CD8-positive, alpha-beta memory T cell (primary cell): Measurements from ENCODE around the gene NTPCR. TPM values are rescaled to one million over a fixed set of nuclear protein-coding genes. Genes with fewer than 3 reads are reported as not detected.
"Not testable (repeated sequence)": the region's sequence is repeated elsewhere in the genome, so short reads cannot be mapped to it uniquely, and the experiment has no call there.

Experiments
- CTCF ChIA-PET: fragments of 350-600 bp; sonication (Branson Sonifier 250); formaldehyde crosslinking; loops from one replicate; lab custom pipeline; 2021; ENCODE audit warnings: antibody characterized with exemption; lab: Charles Lee
- POLR2A ChIA-PET: fragments of 350-600 bp; sonication (Branson Sonifier 250); formaldehyde crosslinking; loops from one replicate; lab custom pipeline; 2021; ENCODE audit warnings: antibody characterized with exemption; lab: Charles Lee
- DNase-seq, 5 donors: peaks; one replicate each; pipeline versions ENCODE4 v3.0.0 to v3.0.0-alpha.2; 2020 to 2022; ENCODE audit warnings: mixed read lengths in 1 of 5
- H3K27ac ChIP-seq: one replicate; pipeline ENCODE4 v1.7.0; 2013; ENCODE audit warnings: low read depth, mild to moderate bottlenecking, low read length, moderate library complexity
- H3K27me3 ChIP-seq: 2 replicates; pipeline ENCODE4 v1.7.0; 2013; ENCODE audit warnings: low read length, mild to moderate bottlenecking; ENCODE audit not compliant: insufficient read depth, poor library complexity, severe bottlenecking
- H3K36me3 ChIP-seq: 2 replicates; pipeline ENCODE4 v1.7.0; 2013; ENCODE audit warnings: mild to moderate bottlenecking, low read length, moderate library complexity; ENCODE audit not compliant: insufficient read depth
- H3K4me1 ChIP-seq: 2 replicates; pipeline ENCODE4 v1.7.0; 2013; ENCODE audit warnings: mild to moderate bottlenecking, low read length, moderate library complexity; ENCODE audit not compliant: insufficient read depth
- H3K4me3 ChIP-seq: 2 replicates; pipeline ENCODE4 v1.7.0; 2013; ENCODE audit warnings: mild to moderate bottlenecking, low read length
- H3K9me3 ChIP-seq: 2 replicates; pipeline ENCODE4 v1.7.0; 2013; ENCODE audit warnings: mild to moderate bottlenecking, low read length
- H3K27ac Mint-ChIP-seq, 8 donors: one replicate each; pipeline ENCODE4 v1.8.0; 2020 to 2021; ENCODE audit warnings: mixed read lengths in 8 of 8, mild to moderate bottlenecking in 6 of 8, inconsistent platforms in 3 of 8, moderate library complexity in 3 of 8
- H3K27me3 Mint-ChIP-seq, 2 donors: one replicate each; pipeline ENCODE4 v1.8.0; 2020 to 2021; ENCODE audit warnings: mixed read lengths in 2 of 2, mild to moderate bottlenecking in 1 of 2, moderate library complexity in 1 of 2
- H3K36me3 Mint-ChIP-seq, 3 donors: one replicate each; pipeline ENCODE4 v1.8.0; 2020 to 2021; ENCODE audit warnings: mixed read lengths in 3 of 3, inconsistent platforms in 1 of 3, mild to moderate bottlenecking in 1 of 3
- H3K4me1 Mint-ChIP-seq, 3 donors: one replicate each; pipeline ENCODE4 v1.8.0; 2020 to 2021; ENCODE audit warnings: mixed read lengths in 3 of 3, inconsistent platforms in 1 of 3, mild to moderate bottlenecking in 1 of 3
- H3K4me3 Mint-ChIP-seq, 7 donors: one replicate each; pipeline ENCODE4 v1.8.0; 2020 to 2021; ENCODE audit warnings: mixed read lengths in 7 of 7, mild to moderate bottlenecking in 6 of 7, moderate library complexity in 4 of 7, inconsistent platforms in 2 of 7
- H3K9me3 Mint-ChIP-seq, 5 donors: one replicate each; pipeline ENCODE4 v1.8.0; 2020 to 2022; ENCODE audit warnings: mixed read lengths in 5 of 5, mild to moderate bottlenecking in 3 of 5, moderate library complexity in 2 of 5, inconsistent platforms in 1 of 5
- polyA plus RNA-seq: library from polyadenylated mRNA; unstranded; fragments of 300-500 nt; fragmentation: Illumina TruSeq; gene quantifications from one replicate; pipeline ENCODE4 v1.2.3, GENCODE V29; 2021
- total RNA-seq, 2 experiments: library from RNA; stranded (reverse); gene quantifications; one replicate each; pipeline ENCODE4 v1.2.3, GENCODE V29; 2021

NTPCR gene
- total and polyA plus RNA-seq, 3 experiments from 2014 or later, result 28.0 to 31.1 (median 29.0) TPM

DNA sequence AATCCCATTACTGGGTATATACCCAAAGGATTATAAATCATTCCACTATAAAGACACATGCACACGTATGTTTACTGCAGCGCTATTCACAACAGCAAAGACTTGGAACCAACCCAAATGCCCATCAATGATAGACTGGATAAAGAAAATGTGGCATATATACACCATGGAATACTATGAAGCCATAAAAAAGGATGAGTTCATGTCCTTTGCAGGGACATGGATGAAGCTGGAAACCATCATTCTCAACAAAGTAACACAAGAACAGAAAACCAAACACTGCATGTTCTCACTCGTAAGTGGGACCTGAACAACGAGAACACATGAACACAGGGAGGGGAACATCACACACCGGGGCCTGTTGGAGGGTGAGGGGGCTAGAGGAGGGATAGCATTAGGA lies 53.2 kb downstream of the NTPCR start:
- DNase-seq, CTCF ChIA-PET, H3K4me3 Mint-ChIP-seq, H3K4me3 ChIP-seq, H3K27ac ChIP-seq, H3K9me3 ChIP-seq, H3K9me3 Mint-ChIP-seq, H3K27me3 Mint-ChIP-seq, H3K27me3 ChIP-seq, H3K27ac Mint-ChIP-seq, H3K4me1 Mint-ChIP-seq, POLR2A ChIA-PET, H3K4me1 ChIP-seq, H3K36me3 ChIP-seq: not testable (repeated sequence)
- H3K36me3 Mint-ChIP-seq, result peaks cover 28 to 82% (median 31%) of the 10 kb centered on the region in 3 donors

DNA sequence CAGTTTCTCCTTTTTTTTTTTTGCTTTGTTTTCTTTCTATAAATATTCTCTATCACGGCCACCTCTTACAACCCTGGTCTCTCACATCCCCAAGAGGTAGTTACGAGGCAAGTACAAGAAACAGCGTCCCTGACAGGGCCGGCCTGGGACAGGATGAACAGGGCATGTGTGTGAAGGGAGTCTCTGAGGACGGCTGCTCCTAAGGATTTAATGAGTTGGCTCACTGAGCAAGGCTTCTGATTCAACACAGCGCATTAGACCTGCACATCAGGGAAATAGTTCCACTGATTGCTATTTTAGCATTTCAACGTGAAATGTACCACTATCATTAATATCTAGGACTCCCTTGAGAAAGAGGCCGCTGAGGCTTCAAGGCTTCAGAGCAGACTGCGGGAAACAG lies 54.0 kb downstream of the NTPCR start:
- no peaks in the 10 kb centered on the region for H3K27me3 ChIP-seq
- no peak overlapping the region for H3K4me3 Mint-ChIP-seq
- ChIA-PET CTCF (no interaction called here), POLR2A (no interaction called here)
- H3K36me3 ChIP-seq, result no peaks in the 10 kb centered on the region
- H3K27ac ChIP-seq, result no peak overlapping the region
- no peaks in the 10 kb centered on the region for H3K27me3 Mint-ChIP-seq
- H3K27ac Mint-ChIP-seq, result peak overlapping the region in 1 of 8 donors; percentile 66
- H3K4me1 ChIP-seq, result no peaks in the 10 kb centered on the region
- no peak for DNase-seq
- H3K4me3 ChIP-seq, result no peak overlapping the region
- H3K9me3 ChIP-seq, result no peaks in the 10 kb centered on the region
- H3K36me3 Mint-ChIP-seq, result peaks cover 26 to 81% (median 29%) of the 10 kb centered on the region in 3 donors
- H3K9me3 Mint-ChIP-seq, result no peaks in the 10 kb centered on the region
- H3K4me1 Mint-ChIP-seq, result no peaks in the 10 kb centered on the region

DNA sequence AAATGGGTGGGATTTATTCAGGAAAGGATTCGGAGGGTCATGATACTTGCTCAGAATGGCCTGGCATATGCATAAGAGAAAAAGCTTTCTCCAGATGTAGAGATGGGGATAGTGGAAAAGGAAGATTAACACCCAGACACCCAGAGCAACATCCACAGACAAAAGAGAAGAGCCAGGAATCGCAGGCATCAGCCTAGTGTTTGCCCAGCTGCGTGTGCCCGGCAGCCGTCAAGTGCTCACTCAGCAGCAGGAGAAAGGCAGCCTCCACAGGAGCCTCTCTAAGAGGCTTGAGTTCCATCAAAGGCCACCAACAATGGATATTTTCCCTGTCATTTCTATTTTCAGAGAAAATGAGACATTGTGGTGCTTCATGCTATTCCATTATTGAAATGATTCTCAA lies 54.7 kb downstream of the NTPCR start:
- no peaks in the 10 kb centered on the region for H3K9me3 ChIP-seq
- DNase-seq, result no peak
- H3K27ac ChIP-seq, result no peak overlapping the region
- Mint-ChIP-seq H3K27ac (peak overlapping the region in 2 of 8 donors; percentile 5 to 62), H3K27me3 (no peaks in the 10 kb centered on the region), H3K36me3 (peaks cover 20 to 79% (median 29%) of the 10 kb centered on the region in 3 donors), H3K4me3 (no peak overlapping the region), H3K9me3 (no peaks in the 10 kb centered on the region), H3K4me1 (no peaks in the 10 kb centered on the region)
- CTCF ChIA-PET, result no interaction called here
- H3K4me3 ChIP-seq, result no peak overlapping the region
- no peaks in the 10 kb centered on the region for H3K36me3 ChIP-seq
- H3K4me1 ChIP-seq, result no peaks in the 10 kb centered on the region
- POLR2A ChIA-PET, result no interaction called here
- no peaks in the 10 kb centered on the region for H3K27me3 ChIP-seq

- Mint-ChIP-seq H3K27me3 (no peaks in the 10 kb centered on the region), H3K27ac (peak overlapping the region in 1 of 8 donors; percentile 4), H3K36me3 (peaks cover 19 to 77% (median 29%) of the 10 kb centered on the region in 3 donors), H3K9me3 (no peaks in the 10 kb centered on the region), H3K4me3 (no peak overlapping the region), H3K4me1 (no peaks in the 10 kb centered on the region)
- no peak overlapping the region for H3K27ac ChIP-seq
- POLR2A ChIA-PET, result no interaction called here
- no peak overlapping the region for H3K4me3 ChIP-seq
- no peaks in the 10 kb centered on the region for H3K36me3 ChIP-seq
- no peaks in the 10 kb centered on the region for H3K27me3 ChIP-seq
- H3K9me3 ChIP-seq, result no peaks in the 10 kb centered on the region
- CTCF ChIA-PET, result interaction anchor here (1.2 kb wide), 1 partner anchor 51 kb away, joined by 4 read pairs; no protein-coding TSS in a partner anchor
- no peaks in the 10 kb centered on the region for H3K4me1 ChIP-seq
- DNase-seq, result no peak
These were observed 55.3 kb downstream of the NTPCR start for GRCh38 chr1:233005703-233006102.

DNA sequence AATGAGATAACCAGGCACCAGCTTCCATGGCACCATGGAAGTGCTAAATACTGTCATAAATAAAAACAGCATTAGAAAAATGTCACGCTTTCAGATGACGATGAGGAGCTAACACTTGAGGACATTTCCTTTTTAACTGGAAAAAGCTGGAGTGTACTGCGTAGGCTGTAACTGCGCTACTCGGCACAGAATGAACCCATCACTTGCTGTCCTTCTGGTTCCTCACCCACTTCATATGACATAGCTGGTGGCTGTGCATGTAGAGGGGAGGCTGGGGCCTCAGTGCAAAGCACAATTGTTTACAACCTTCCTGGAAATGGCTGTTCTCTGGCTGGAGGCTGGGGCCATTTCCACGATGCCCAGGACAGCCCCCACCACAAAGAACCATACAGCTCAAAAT lies 55.7 kb downstream of the NTPCR start:
- no peaks in the 10 kb centered on the region for H3K9me3 Mint-ChIP-seq
- H3K27me3 ChIP-seq, result no peaks in the 10 kb centered on the region
- peaks cover 19 to 76% (median 29%) of the 10 kb centered on the region in 3 donors for H3K36me3 Mint-ChIP-seq
- no peak overlapping the region for H3K4me3 Mint-ChIP-seq
- no peak overlapping the region for H3K27ac ChIP-seq
- ChIA-PET CTCF (interaction anchor here (1.2 kb wide), 1 partner anchor 50 kb away, joined by 4 read pairs; no protein-coding TSS in a partner anchor), POLR2A (no interaction called here)
- H3K9me3 ChIP-seq, result no peaks in the 10 kb centered on the region
- no peaks in the 10 kb centered on the region for H3K4me1 ChIP-seq
- no peaks in the 10 kb centered on the region for H3K27me3 Mint-ChIP-seq
- no peak for DNase-seq
- no peaks in the 10 kb centered on the region for H3K36me3 ChIP-seq
- no peaks in the 10 kb centered on the region for H3K4me1 Mint-ChIP-seq
- H3K4me3 ChIP-seq, result no peak overlapping the region
- peak overlapping the region in 1 of 8 donors; percentile 10 for H3K27ac Mint-ChIP-seq

GRCh38 chr1:233006541-233006973 lies 56.1 kb downstream of the NTPCR start:
- Mint-ChIP-seq H3K4me3 (no peak overlapping the region), H3K27me3 (no peaks in the 10 kb centered on the region), H3K9me3 (no peaks in the 10 kb centered on the region), H3K4me1 (no peaks in the 10 kb centered on the region), H3K36me3 (peaks cover 19 to 74% (median 29%) of the 10 kb centered on the region in 3 donors), H3K27ac (peak overlapping the region in 1 of 8 donors; percentile 10)
- Histone ChIP-seq H3K27me3 (no peaks in the 10 kb centered on the region), H3K36me3 (no peaks in the 10 kb centered on the region), H3K9me3 (no peaks in the 10 kb centered on the region), H3K4me3 (no peak overlapping the region), H3K27ac (no peak overlapping the region), H3K4me1 (no peaks in the 10 kb centered on the region)
- POLR2A ChIA-PET, result no interaction called here
- no peak for DNase-seq
- CTCF ChIA-PET, result interaction anchor here (1.2 kb wide), 1 partner anchor 50 kb away, joined by 4 read pairs; no protein-coding TSS in a partner anchor

DNA sequence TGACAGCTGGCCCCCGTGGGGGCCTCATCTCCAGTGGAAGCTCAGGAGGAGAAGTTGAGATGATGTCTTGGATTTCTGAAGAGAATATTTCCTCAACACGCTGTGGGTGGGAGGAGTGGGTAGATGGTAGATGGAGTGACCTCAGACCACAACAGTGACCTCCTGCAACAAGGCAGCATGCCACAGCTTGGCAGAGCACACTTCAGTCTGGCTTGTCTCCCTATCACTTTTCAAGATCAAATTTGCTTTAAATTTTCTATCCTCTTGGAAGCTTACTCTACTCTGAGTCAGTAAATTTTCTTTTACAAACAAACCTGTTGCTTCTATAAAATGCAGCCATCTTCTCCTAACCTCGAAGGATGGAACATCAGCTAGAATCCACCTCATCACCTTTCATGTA lies 59.7 kb downstream of the NTPCR start:
- ChIA-PET POLR2A (no interaction called here), CTCF (no interaction called here)
- Histone ChIP-seq H3K27me3 (no peaks in the 10 kb centered on the region), H3K4me1 (no peaks in the 10 kb centered on the region), H3K27ac (no peak overlapping the region), H3K4me3 (no peak overlapping the region), H3K36me3 (no peaks in the 10 kb centered on the region), H3K9me3 (no peaks in the 10 kb centered on the region)
- no peaks in the 10 kb centered on the region for H3K4me1 Mint-ChIP-seq
- peaks cover 22 to 81% (median 33%) of the 10 kb centered on the region in 3 donors for H3K36me3 Mint-ChIP-seq
- H3K27me3 Mint-ChIP-seq, result no peaks in the 10 kb centered on the region
- DNase-seq, result no peak
- no peak overlapping the region for H3K4me3 Mint-ChIP-seq
- no peaks in the 10 kb centered on the region for H3K9me3 Mint-ChIP-seq
- peak overlapping the region in 2 of 8 donors; percentile 4 to 60 for H3K27ac Mint-ChIP-seq

GRCh38 chr1:233012021-233012420 lies 61.6 kb downstream of the NTPCR start:
- Mint-ChIP-seq H3K9me3 (no peaks in the 10 kb centered on the region), H3K4me3 (no peak overlapping the region), H3K36me3 (peaks cover 18 to 77% (median 35%) of the 10 kb centered on the region in 3 donors), H3K27me3 (no peaks in the 10 kb centered on the region), H3K4me1 (peaks cover 0 to 9% (median 6%) of the 10 kb centered on the region in 3 donors), H3K27ac (peak overlapping the region in 1 of 8 donors; percentile 61)
- Histone ChIP-seq H3K9me3 (no peaks in the 10 kb centered on the region), H3K4me1 (no peaks in the 10 kb centered on the region), H3K4me3 (no peak overlapping the region), H3K36me3 (no peaks in the 10 kb centered on the region), H3K27ac (no peak overlapping the region), H3K27me3 (no peaks in the 10 kb centered on the region)
- ChIA-PET CTCF (no interaction called here), POLR2A (no interaction called here)
- DNase-seq, result no peak
